ENCODE measurements around the gene SPPL2C.

Gene SPPL2C

DNA sequence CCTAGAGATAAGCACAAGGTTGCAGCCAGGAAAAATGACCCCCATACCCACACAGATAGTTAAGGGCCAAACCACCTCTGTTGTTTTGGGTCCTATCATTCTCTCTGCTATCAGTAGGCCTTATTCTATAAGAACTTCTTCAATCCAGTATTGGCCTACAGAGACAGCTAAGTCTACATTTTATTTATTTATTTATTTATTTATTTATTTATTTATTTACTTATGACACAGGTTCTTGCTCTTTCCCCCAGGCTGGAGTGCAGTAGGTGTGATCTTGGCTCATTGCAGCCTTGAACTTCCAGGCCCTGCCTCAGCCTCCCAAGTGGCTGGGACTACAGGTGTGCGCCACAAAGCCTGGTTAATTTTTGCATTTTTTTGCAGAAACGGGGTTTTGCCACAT is 42.2 kb downstream of the SPPL2C start:
- no peak for DNase-seq

DNA sequence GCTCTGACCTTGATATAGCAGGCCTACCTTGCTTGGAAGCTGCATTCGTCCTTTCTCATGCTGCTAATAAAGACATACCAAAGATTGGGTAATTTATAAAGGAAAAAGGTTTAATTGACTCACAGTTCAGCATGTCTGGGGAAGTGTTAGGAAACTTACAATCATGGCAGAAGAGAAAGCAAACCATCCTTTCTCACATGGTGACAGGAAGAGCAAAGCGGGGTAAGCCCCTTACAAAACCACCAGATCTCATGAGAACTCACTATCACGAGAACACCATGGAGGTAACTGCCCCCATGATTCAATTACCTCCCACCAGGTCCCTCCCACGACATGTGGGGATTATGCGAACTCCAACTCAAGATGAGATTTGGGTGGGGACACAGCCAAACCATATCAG is 43.7 kb downstream of the SPPL2C start:
- DNase-seq: no peak

DNA sequence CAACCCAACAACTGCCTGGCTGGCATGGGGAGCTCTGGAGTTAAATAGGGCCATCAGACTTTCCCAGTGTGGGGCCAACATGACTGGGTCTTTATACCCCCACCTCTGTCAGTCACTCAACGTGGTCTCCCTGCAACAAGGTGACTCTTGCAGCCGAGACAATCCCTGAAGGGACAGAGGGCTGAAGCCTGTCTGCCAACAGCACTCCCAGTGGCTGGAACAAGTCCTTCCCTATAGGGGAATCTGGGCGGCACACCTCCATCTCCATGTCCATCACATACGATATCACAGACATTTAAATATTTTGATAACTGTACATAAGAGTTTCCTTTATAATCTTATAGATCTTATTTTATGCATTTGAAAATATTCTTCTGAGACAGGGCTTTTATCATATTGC is 44.9 kb downstream of the SPPL2C start:
- DNase-seq: no peak

DNA sequence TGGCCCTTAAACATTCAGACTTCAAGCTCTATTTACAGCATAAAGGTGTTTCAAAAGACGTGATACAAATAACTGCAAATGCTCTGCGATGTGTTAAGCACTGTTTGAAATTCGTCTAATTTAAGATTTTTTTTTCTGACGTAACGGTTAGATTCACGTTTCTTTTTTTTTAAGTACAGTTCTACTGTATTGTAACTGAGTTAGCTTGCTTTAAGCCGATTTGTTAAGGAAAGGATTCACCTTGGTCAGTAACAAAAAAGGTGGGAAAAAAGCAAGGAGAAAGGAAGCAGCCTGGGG is 49.0 kb downstream of the SPPL2C start:
- no peak for DNase-seq

DNA sequence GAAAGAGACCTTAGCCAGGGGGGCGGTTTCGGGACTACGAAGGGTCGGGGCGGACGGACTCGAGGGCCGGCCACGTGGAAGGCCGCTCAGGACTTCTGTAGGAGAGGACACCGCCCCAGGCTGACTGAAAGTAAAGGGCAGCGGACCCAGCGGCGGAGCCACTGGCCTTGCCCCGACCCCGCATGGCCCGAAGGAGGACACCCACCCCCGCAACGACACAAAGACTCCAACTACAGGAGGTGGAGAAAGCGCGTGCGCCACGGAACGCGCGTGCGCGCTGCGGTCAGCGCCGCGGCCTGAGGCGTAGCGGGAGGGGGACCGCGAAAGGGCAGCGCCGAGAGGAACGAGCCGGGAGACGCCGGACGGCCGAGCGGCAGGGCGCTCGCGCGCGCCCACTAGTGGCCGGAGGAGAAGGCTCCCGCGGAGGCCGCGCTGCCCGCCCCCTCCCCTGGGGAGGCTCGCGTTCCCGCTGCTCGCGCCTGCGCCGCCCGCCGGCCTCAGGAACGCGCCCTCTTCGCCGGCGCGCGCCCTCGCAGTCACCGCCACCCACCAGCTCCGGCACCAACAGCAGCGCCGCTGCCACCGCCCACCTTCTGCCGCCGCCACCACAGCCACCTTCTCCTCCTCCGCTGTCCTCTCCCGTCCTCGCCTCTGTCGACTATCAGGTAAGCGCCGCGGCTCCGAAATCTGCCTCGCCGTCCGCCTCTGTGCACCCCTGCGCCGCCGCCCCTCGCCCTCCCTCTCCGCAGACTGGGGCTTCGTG is 49.5 kb downstream of the SPPL2C start, which contains the start of gene MAPT:
MAPT (plus strand) TSS at position 533 of the 763 bp plus-strand sequence. CDS start 67,784 bp downstream, outside the sequence.
- DNase-seq: peak; percentile 87

DNA sequence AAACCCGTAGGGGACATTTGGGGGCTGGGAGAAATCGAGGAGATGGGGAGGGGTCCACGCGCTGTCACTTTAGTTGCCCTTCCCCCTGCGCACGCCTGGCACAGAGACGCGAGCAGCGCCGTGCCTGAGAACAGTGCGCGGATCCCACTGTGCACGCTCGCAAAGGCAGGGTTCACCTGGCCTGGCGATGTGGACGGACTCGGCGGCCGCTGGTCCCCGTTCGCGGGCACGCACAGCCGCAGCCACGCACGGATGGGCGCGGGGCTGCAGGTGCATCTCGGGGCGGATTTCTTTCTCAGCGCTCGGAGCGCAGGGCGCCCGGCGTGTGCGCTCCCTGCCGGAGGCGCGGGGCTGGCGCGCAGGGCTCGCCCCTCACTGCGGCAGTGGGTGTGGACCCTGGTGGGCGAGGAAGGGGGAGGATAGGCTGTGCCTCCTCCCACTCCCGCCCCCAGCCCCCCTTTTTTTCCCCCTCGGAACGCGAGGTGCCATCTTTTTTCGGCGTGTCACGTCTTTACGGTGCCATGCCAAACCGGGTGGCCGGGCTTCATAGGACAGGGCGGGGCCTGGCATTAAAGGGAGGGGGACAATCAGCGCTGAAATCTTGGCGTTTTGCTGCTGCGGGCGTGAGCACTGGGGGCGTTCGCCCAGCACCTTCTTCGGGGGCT is 50.8 kb downstream of the SPPL2C start:
- DNase-seq: peak; percentile 29

DNA sequence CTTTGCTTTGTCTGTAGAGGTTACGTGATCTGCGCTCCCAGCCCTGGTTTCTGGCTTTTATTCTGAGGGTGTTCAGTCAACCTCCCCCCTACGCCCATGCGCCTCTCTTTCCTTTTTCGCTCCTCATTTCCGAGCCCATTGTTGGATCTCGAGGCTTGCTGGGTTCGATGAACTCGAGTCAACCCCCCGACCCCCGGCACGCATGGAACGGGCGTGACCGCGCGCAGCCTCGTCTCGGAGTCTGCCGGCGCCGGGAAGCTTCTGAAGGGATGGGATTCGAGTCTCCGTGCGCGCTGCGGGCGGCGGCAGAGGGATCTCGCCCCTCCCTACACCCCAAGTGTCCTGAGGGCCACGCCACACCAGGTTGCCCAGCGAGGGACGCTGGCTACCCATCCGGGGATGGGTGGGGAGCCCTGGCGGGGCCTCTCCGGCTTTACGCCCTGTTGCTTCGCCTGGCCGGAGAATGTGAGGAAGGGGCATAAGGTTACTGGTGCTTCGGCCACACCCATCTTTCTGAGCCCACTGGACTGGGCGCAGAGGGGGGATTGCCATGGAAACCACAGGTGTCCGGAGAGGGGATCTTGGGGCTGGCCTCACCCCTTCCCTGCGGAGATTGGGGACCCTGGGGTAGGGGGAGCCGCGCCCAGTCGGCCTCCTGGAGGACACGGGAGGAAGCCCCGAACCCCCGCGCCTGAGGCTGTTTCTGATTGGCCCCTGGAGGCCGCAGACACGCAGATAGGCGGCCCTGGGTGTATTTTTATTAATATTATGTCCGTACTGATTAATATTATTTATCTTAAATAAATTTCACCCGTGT is 51.5 kb downstream of the SPPL2C start:
- DNase-seq: no peak

All from CD4-positive, alpha-beta T cell treated with Interleukin-10 for 1 hour (primary cell).